SK-N-SH treated with all-trans-retinoic acid at 6 μM for 48 hours (cell line): ENCODE data around the gene DEAF1.

Source experiments
- ARNTL ChIP-seq: fragments of 450-650 bp; formaldehyde crosslinking; IDR thresholded peaks from 2 replicates; pipeline ENCODE4 v1.5.0; 2020; ENCODE audit warnings: low read depth, mild to moderate bottlenecking, moderate library complexity, borderline replicate concordance
- CSDC2 ChIP-seq: fragments of 250-450 bp; sonication (Bioruptor Pico); IDR thresholded peaks from 2 replicates; pipeline ENCODE4 v1.5.0; 2020; ENCODE audit warnings: mild to moderate bottlenecking, moderate library complexity
- ESRRG ChIP-seq: fragments of 250-450 bp; sonication (Bioruptor Pico); IDR thresholded peaks from 2 replicates; pipeline ENCODE4 v1.6.1; 2021; ENCODE audit warnings: mild to moderate bottlenecking
- ISL1 ChIP-seq: fragments of 250-450 bp; sonication (Bioruptor Pico); IDR thresholded peaks from 2 replicates; pipeline ENCODE4 v2.1.2; 2022; ENCODE audit warnings: mild to moderate bottlenecking, moderate library complexity
- PATZ1 ChIP-seq: fragments of 250-450 bp; sonication (Bioruptor Pico); IDR thresholded peaks from 2 replicates; pipeline ENCODE4 v1.8.0; 2020; ENCODE audit warnings: mild to moderate bottlenecking, moderate library complexity, borderline replicate concordance
- PPARA ChIP-seq: fragments of 250-450 bp; sonication (Bioruptor Pico); IDR thresholded peaks from 2 replicates; pipeline ENCODE4 v1.5.0; 2020; ENCODE audit warnings: mild to moderate bottlenecking, borderline replicate concordance
- SNAI2 ChIP-seq: fragments of 250-450 bp; sonication (Bioruptor Pico); IDR thresholded peaks from 2 replicates; pipeline ENCODE4 v1.5.0; 2020; ENCODE audit warnings: mild to moderate bottlenecking, moderate library complexity
- ZNF565 ChIP-seq: fragments of 450-650 bp; formaldehyde crosslinking; conservative IDR thresholded peaks from 2 replicates; pipeline ENCODE4 v1.5.0; 2020; ENCODE audit warnings: low read depth, mild to moderate bottlenecking, moderate library complexity
- ZNF70 ChIP-seq: fragments of 450-650 bp; formaldehyde crosslinking; IDR thresholded peaks from 2 replicates; pipeline ENCODE4 v1.5.0; 2020; ENCODE audit warnings: mild to moderate bottlenecking, moderate library complexity
- ZNF8 ChIP-seq: fragments of 450-650 bp; formaldehyde crosslinking; IDR thresholded peaks from 2 replicates; pipeline ENCODE4 v1.5.0; 2020; ENCODE audit warnings: mild to moderate bottlenecking, moderate library complexity
- TF ChIP-seq, protein P1 (sequence below): fragments of 250-450 bp; sonication (Bioruptor Pico); IDR thresholded peaks from 2 replicates; pipeline ENCODE4 v1.5.0; 2020; ENCODE audit warnings: mild to moderate bottlenecking, moderate library complexity

DNA sequence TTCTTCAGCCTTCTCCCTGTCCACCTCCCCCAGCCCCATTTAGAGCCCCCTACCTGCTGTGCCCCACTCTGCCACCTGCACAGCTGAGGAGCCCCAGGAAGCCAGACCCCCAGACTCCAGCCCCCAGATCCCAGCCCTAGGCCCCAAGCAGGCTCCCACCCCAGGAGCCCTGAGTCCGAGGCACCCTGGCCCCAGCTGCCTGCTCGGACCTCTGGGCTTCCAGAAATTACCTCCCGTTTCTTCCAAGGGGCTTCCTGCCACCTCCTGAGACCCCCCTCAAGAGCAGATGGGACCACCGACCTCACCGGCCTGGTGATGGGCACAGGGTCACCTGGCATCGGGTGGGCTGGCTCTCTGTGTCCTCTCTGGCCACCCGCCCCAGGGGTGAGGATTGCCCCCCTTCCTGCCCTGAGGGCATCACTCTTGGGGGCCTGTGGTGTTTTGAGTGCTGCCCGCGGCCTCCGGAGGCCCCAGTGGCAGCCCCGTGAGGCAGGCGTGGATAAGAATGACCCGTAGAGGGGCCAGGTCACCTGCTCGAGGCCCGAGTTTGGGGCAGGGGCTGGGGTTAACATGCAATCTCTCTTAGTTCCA lies 34.0 kb upstream of the DEAF1 start:
- TF ChIP-seq PATZ1 (CRISPR knock-in tag): no peak
- TF ChIP-seq ZNF70 (CRISPR knock-in tag): no peak
- TF ChIP-seq PPARA (CRISPR knock-in tag): no peak
- TF ChIP-seq ARNTL (CRISPR knock-in tag): no peak
- no peak for TF ChIP-seq ZNF565 (CRISPR knock-in tag)
- TF ChIP-seq CSDC2 (CRISPR knock-in tag): no peak
- TF ChIP-seq ZNF8 (CRISPR knock-in tag): no peak
- no peak for TF ChIP-seq ESRRG (CRISPR knock-in tag)
- no peak for TF ChIP-seq SNAI2 (CRISPR knock-in tag)
- no peak for TF ChIP-seq ISL1
- TF ChIP-seq, protein P1, sequence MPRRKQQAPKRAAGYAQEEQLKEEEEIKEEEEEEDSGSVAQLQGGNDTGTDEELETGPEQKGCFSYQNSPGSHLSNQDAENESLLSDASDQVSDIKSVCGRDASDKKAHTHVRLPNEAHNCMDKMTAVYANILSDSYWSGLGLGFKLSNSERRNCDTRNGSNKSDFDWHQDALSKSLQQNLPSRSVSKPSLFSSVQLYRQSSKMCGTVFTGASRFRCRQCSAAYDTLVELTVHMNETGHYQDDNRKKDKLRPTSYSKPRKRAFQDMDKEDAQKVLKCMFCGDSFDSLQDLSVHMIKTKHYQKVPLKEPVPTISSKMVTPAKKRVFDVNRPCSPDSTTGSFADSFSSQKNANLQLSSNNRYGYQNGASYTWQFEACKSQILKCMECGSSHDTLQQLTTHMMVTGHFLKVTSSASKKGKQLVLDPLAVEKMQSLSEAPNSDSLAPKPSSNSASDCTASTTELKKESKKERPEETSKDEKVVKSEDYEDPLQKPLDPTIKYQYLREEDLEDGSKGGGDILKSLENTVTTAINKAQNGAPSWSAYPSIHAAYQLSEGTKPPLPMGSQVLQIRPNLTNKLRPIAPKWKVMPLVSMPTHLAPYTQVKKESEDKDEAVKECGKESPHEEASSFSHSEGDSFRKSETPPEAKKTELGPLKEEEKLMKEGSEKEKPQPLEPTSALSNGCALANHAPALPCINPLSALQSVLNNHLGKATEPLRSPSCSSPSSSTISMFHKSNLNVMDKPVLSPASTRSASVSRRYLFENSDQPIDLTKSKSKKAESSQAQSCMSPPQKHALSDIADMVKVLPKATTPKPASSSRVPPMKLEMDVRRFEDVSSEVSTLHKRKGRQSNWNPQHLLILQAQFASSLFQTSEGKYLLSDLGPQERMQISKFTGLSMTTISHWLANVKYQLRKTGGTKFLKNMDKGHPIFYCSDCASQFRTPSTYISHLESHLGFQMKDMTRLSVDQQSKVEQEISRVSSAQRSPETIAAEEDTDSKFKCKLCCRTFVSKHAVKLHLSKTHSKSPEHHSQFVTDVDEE (CRISPR knock-in tag): no peak
